T-helper 1 cell (primary cell): ENCODE results near the gene TBC1D7.

Source experiments
- DNase-seq, 5 donors: peaks; one replicate each; pipeline ENCODE4 v3.0.0-alpha.2; 2012 to 2020

Gene TBC1D7

GRCh38 chr6:13267142-13267651 is 61.1 kb downstream of the TBC1D7 start:
- peak in 1 of 5 donors; percentile 13 for DNase-seq

DNA sequence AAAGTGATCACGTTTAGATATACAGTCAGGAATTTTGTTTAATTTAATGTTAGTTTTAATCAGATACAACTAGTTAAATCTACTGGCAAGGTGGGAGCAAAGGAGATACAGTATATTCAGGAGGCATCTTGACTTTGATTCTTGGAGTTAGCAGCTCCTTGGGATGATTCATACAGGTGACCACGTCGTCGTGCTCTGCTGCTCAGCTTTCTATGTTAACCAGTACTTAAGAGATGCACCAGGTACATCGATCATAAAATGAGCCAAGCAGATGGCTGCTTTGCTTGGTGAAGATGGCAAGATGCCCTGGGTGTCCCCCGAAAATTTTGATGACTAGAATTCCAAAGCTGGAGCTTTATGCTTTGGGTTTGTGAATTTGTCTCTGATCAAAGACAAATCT is 64.7 kb downstream of the TBC1D7 start:
- DNase-seq = no peak

GRCh38 chr6:13262302-13263230 is 65.8 kb downstream of the TBC1D7 start:
- no peak for DNase-seq

DNA sequence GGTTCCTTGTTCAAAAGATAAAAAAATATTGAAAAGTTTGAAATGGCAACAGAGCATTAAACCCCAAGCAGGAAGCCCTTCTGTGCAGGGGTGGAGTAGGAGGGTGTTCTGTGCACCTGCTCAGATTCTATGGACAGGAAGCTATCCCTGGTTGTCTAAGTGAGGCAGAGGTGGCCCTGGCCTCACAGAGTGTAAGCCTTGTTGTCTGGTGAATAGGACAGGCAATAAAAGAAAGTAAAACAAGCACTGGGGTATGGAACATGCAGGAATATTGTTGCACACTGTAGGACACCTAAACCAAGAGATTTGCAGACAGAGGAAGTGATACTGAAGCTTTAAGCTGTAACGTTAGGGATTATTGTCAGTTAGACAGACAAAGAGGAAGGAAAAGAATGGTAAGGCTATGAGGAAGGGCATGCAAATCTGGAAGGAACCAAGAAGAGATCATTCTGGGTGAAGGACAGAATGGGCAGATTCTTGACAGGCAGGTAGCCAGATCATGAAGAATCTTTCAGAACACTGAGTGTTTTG is 66.8 kb downstream of the TBC1D7 start:
- peak in 1 of 5 donors; percentile 5 for DNase-seq

GRCh38 chr6:13260831-13261230 is 67.5 kb downstream of the TBC1D7 start:
- no peak for DNase-seq

- no peak for DNase-seq
These were observed 68.2 kb downstream of the TBC1D7 start for GRCh38 chr6:13260101-13260598.

DNA sequence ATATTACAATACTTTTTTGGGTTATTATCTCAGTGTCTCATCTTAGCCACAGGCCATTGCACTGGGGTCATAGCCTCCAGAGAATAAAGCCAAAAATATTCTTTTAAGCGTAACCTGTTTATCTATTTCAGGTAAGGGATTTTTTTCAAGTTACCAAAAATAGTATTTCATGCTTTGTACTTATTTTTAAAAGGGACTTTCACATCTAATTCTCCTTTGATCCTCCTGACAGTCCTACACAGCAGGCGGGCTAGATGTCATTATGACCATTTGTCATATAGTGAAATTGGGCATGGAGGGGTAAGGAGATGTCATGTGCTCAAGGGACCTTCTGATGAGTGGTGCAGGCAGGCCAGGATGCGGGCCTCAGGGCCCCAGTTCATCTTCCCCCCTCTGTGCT is 68.9 kb downstream of the TBC1D7 start:
- DNase-seq = no peak

GRCh38 chr6:13256266-13257001 is 71.9 kb downstream of the TBC1D7 start:
- DNase-seq = no peak
